ENCODE measurements around the gene MSH3.

The MSH3 gene

DNA sequence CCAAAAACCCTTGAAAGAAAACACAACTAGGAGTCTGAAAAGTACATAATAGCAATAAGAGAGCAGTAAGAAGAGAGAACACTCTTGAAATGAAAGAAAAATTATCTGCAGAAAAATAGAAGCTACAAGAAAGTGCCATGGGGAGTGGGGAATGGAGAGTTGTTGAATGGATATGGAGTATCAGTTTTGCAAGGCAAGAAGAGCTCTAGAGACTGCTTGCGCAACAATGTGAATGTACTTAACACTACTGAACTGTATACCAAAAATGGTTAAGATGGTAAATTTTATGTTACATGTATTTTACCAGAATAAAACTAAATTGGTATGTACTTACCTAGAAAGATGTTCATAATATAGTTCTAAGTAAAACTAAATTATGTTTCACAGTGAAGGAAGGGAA, 251.0 kb downstream of the MSH3 start:
- no peaks in the 10 kb centered on the region for H3K9me3 ChIP-seq (replicated peaks; ENCODE audit: insufficient read depth, low read length)
- H3K79me2 ChIP-seq (ENCODE audit: low read length), result no peaks in the 10 kb centered on the region
- no peaks in the 10 kb centered on the region for H4K20me1 ChIP-seq (ENCODE audit: insufficient read depth, low read length)

DNA sequence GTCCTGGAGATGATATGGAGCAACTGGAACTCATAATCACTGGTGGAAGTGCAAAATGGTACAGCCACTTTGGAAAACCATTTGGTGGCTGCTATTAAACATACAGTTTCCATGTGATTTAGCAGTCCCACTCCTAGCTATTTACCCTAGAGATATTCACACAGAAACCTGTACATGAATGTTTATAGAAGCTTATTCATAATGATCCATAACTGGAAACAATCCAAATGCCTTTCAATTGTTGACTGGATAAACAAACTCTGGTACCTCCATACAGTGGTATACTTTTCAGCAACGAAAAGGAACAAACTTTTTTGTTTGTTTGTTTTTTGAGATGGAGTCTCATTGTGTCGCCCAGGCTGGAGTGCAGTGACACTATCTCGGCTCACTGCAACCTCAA, 258.0 kb downstream of the MSH3 start:
- Histone ChIP-seq H3K9ac (ENCODE audit: low read length) (no peak overlapping the region), H4K20me1 (ENCODE audit: insufficient read depth, low read length) (no peaks in the 10 kb centered on the region), H2AFZ (ENCODE audit: low read length) (no peak overlapping the region), H3K9me2 (replicated peaks; ENCODE audit: insufficient read depth, low read length) (no peaks in the 10 kb centered on the region), H3K27me3 (replicated peaks; ENCODE audit: insufficient read depth, low read length) (no peaks in the 10 kb centered on the region), H3K36me3 (replicated peaks; ENCODE audit: insufficient read depth, low read length) (no peaks in the 10 kb centered on the region), H3K4me3 (ENCODE audit: low read length) (no peak overlapping the region), H3K79me2 (ENCODE audit: low read length) (no peaks in the 10 kb centered on the region), H3K27ac (ENCODE audit: low read length) (no peak overlapping the region), H3K4me1 (ENCODE audit: low read length) (no peaks in the 10 kb centered on the region), H3K9me3 (replicated peaks; ENCODE audit: insufficient read depth, low read length) (no peaks in the 10 kb centered on the region), H3K4me2 (ENCODE audit: low read depth, low read length) (no peak overlapping the region), H3F3A (ENCODE audit: insufficient read depth, low read length) (no peaks in the 10 kb centered on the region)
- TF ChIP-seq CTCF (IDR thresholded peaks at IDR 0.05; ENCODE audit: low read length), result no peak
- TF ChIP-seq EZH2phosphoT487 (IDR thresholded peaks at IDR 0.05; ENCODE audit: low read length), result no peak
- no peak for TF ChIP-seq EZH2 (optimal IDR thresholded peaks at IDR 0.05; ENCODE audit: low read depth, low read length)
- DNase-seq, result no peak

More for the DNA sequence above, 251.0 kb downstream of the MSH3 start:
- Histone ChIP-seq H3K27me3 (replicated peaks; ENCODE audit: insufficient read depth, low read length) (no peaks in the 10 kb centered on the region), H3F3A (ENCODE audit: insufficient read depth, low read length) (no peaks in the 10 kb centered on the region), H3K9ac (ENCODE audit: low read length) (no peak overlapping the region), H3K4me1 (ENCODE audit: low read length) (no peaks in the 10 kb centered on the region), H3K27ac (ENCODE audit: low read length) (no peak overlapping the region), H3K4me2 (ENCODE audit: low read depth, low read length) (no peak overlapping the region), H3K36me3 (replicated peaks; ENCODE audit: insufficient read depth, low read length) (no peaks in the 10 kb centered on the region), H3K4me3 (ENCODE audit: low read length) (no peak overlapping the region), H2AFZ (ENCODE audit: low read length) (no peak overlapping the region), H3K9me2 (replicated peaks; ENCODE audit: insufficient read depth, low read length) (no peaks in the 10 kb centered on the region)
- TF ChIP-seq EZH2 (optimal IDR thresholded peaks at IDR 0.05; ENCODE audit: low read depth, low read length), result no peak
- no peak for TF ChIP-seq CTCF (IDR thresholded peaks at IDR 0.05; ENCODE audit: low read length)
- TF ChIP-seq EZH2phosphoT487 (IDR thresholded peaks at IDR 0.05; ENCODE audit: low read length), result no peak
- DNase-seq, result no peak

DNA sequence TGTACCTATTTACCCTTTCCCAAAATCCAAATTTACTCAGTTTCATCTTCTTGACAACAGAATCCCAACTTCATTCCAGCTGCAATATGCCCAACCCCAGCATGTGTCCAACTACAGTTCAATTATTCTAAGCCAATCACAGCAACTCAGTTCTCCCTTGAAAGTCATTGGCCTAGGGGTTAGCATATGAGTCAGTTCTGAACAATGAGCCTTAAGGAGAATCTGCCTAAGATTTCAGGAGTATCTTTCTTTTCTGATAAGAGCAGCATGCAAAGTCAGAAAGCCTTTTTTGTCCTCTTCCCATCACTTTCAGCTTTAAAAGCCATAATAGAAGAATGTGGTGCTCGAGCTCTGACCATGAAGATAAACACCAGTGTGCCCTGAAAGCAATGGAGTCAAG, 261.3 kb downstream of the MSH3 start:
- TF ChIP-seq CTCF (IDR thresholded peaks at IDR 0.05; ENCODE audit: low read length) (no peak), EZH2 (optimal IDR thresholded peaks at IDR 0.05; ENCODE audit: low read depth, low read length) (no peak), EZH2phosphoT487 (IDR thresholded peaks at IDR 0.05; ENCODE audit: low read length) (no peak)

More for the DNA sequence above, 261.3 kb downstream of the MSH3 start:
- Histone ChIP-seq H3K9me2 (replicated peaks; ENCODE audit: insufficient read depth, low read length) (no peaks in the 10 kb centered on the region), H2AFZ (ENCODE audit: low read length) (no peak overlapping the region), H3K4me2 (ENCODE audit: low read depth, low read length) (no peak overlapping the region), H3K9ac (ENCODE audit: low read length) (no peak overlapping the region), H3K9me3 (replicated peaks; ENCODE audit: insufficient read depth, low read length) (no peaks in the 10 kb centered on the region), H3K27ac (ENCODE audit: low read length) (no peak overlapping the region), H3K36me3 (replicated peaks; ENCODE audit: insufficient read depth, low read length) (no peaks in the 10 kb centered on the region), H3K27me3 (replicated peaks; ENCODE audit: insufficient read depth, low read length) (no peaks in the 10 kb centered on the region), H3K4me3 (ENCODE audit: low read length) (no peak overlapping the region), H4K20me1 (ENCODE audit: insufficient read depth, low read length) (no peaks in the 10 kb centered on the region), H3K4me1 (ENCODE audit: low read length) (no peaks in the 10 kb centered on the region), H3F3A (ENCODE audit: insufficient read depth, low read length) (no peaks in the 10 kb centered on the region), H3K79me2 (ENCODE audit: low read length) (no peaks in the 10 kb centered on the region)
- DNase-seq, result no peak
